Suprapubic skin (tissue), 4 donors: Measurements from ENCODE around the gene WDR6. TPM values are rescaled to one million over a fixed set of nuclear protein-coding genes. Genes with fewer than 3 reads are reported as not detected.

Experiments
- DNase-seq, 2 donors: peaks; one replicate each; pipeline ENCODE4 v3.0.0-alpha.2; 2019; ENCODE audit warnings: low spot score in 2 of 2
- H3K27ac ChIP-seq: fragments of 200-600 bp; sonication (generic); one replicate; pipeline ENCODE4 v1.5.1; 2019
- H3K27me3 ChIP-seq: fragments of 200-600 bp; sonication (generic); one replicate; pipeline ENCODE4 v1.5.1; 2019
- H3K36me3 ChIP-seq: fragments of 200-600 bp; sonication (generic); one replicate; pipeline ENCODE4 v1.5.1; 2019
- H3K4me1 ChIP-seq: fragments of 200-600 bp; sonication (generic); one replicate; pipeline ENCODE4 v1.5.1; 2019
- H3K4me3 ChIP-seq: fragments of 200-600 bp; sonication (generic); one replicate; pipeline ENCODE4 v1.5.1; 2019; ENCODE audit warnings: mild to moderate bottlenecking
- H3K9me3 ChIP-seq: fragments of 200-600 bp; sonication (generic); one replicate; pipeline ENCODE4 v1.5.1; 2019
- CTCF ChIP-seq, 2 donors: fragments of 200-600 bp in 1 of 2; fragments of 450-650 bp in 1 of 2; sonication (generic) in 1 of 2; IDR thresholded peaks; one replicate each; pipeline ENCODE4 v1.5.1; 2016 to 2019; ENCODE audit warnings: antibody characterized with exemption in 2 of 2, mild to moderate bottlenecking in 1 of 2, moderate library complexity in 1 of 2
- EP300 ChIP-seq: sonication (generic); formaldehyde crosslinking; IDR thresholded peaks from one replicate; pipeline ENCODE4 v1.6.1; 2017; ENCODE audit warnings: antibody characterized with exemption
- POLR2A ChIP-seq, 2 donors: fragments of 450-650 bp; IDR thresholded peaks; one replicate each; pipeline ENCODE4 v1.6.1; 2017; ENCODE audit warnings: antibody characterized with exemption in 2 of 2, mild to moderate bottlenecking in 2 of 2, moderate library complexity in 2 of 2
- POLR2AphosphoS5 ChIP-seq, 3 donors: sonication (generic); formaldehyde crosslinking; IDR thresholded peaks; one replicate each; pipeline ENCODE4 v1.6.1; 2017; ENCODE audit warnings: antibody characterized with exemption in 3 of 3
- WGBS: methylation state at CpG from one replicate; pipeline ENCODE4 v1.1.5; 2018; 5-methylcytosine and 5-hydroxymethylcytosine counted together
- total RNA-seq, 4 donors: library from RNA; depleted of rRNA; stranded (reverse); fragments of >200 nt; gene quantifications; one replicate each; pipeline ENCODE4 v1.1.0, GENCODE V29; 2016

The WDR6 gene
- total RNA-seq, 4 donors from 2014 or later, result 49.1 to 105 (median 55.5) TPM

- peaks cover 8% of the 10 kb centered on the region for H3K4me1 ChIP-seq
- H3K4me3 ChIP-seq, result no peak overlapping the region
- H3K27ac ChIP-seq, result no peak overlapping the region
- WGBS, result 95% methylated on average over 3 of the region's 3 CpGs
- H3K36me3 ChIP-seq, result peaks cover 91% of the 10 kb centered on the region
- no peaks in the 10 kb centered on the region for H3K27me3 ChIP-seq
- no peak for TF ChIP-seq CTCF (IDR thresholded peaks at IDR 0.05)
- no peak for TF ChIP-seq POLR2AphosphoS5 (IDR thresholded peaks at IDR 0.05)
- no peak for TF ChIP-seq EP300
- no peak for TF ChIP-seq POLR2A (IDR thresholded peaks at IDR 0.05)
- DNase-seq, result no peak
- H3K9me3 ChIP-seq, result no peaks in the 10 kb centered on the region
These were observed 27.7 kb upstream of the WDR6 start for GRCh38 chr3:48979451-48979850.

DNA sequence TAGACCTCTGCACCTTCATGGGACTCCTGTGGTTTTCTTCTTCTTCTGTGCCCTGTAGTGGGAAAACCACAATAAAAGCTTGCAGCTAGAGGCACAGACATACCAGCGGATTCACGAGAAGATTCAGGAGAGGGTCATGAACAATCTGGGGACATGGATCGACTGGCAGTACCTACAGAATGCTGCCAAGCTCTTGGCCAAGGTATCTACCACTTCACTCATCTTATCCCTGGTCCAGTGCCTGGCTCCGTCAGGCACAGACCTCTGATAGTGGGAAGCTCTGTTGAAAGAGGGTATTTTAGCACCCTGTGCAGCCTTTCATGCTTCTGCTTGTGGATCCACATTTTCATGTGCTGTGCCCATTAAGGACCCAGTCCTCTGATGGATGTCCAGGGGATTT lies 26.9 kb upstream of the WDR6 start:
- H3K4me1 ChIP-seq, result peaks cover 8% of the 10 kb centered on the region
- H3K27ac ChIP-seq, result no peak overlapping the region
- 98% methylated on average over 4 of the region's 4 CpGs for WGBS
- H3K9me3 ChIP-seq, result no peaks in the 10 kb centered on the region
- DNase-seq, result no peak
- peaks cover 91% of the 10 kb centered on the region for H3K36me3 ChIP-seq
- no peak overlapping the region for H3K4me3 ChIP-seq
- H3K27me3 ChIP-seq, result no peaks in the 10 kb centered on the region
- TF ChIP-seq POLR2AphosphoS5 (IDR thresholded peaks at IDR 0.05), result no peak
- no peak for TF ChIP-seq EP300
- no peak for TF ChIP-seq CTCF (IDR thresholded peaks at IDR 0.05)
- no peak for TF ChIP-seq POLR2A (IDR thresholded peaks at IDR 0.05)

- H3K4me1 ChIP-seq, result peaks cover 8% of the 10 kb centered on the region
- H3K27me3 ChIP-seq, result no peaks in the 10 kb centered on the region
- no peak for DNase-seq
- peaks cover 83% of the 10 kb centered on the region for H3K36me3 ChIP-seq
- no peaks in the 10 kb centered on the region for H3K9me3 ChIP-seq
- no peak overlapping the region for H3K27ac ChIP-seq
- TF ChIP-seq POLR2A (IDR thresholded peaks at IDR 0.05) (no peak), EP300 (no peak), CTCF (IDR thresholded peaks at IDR 0.05) (no peak), POLR2AphosphoS5 (IDR thresholded peaks at IDR 0.05) (no peak)
- H3K4me3 ChIP-seq, result no peak overlapping the region
These were observed 25.2 kb upstream of the WDR6 start for GRCh38 chr3:48982016-48982415.

- no peak overlapping the region for H3K4me3 ChIP-seq
- DNase-seq, result no peak
- H3K27ac ChIP-seq, result no peak overlapping the region
- TF ChIP-seq POLR2AphosphoS5 (IDR thresholded peaks at IDR 0.05) (no peak), POLR2A (IDR thresholded peaks at IDR 0.05) (no peak), CTCF (IDR thresholded peaks at IDR 0.05) (no peak), EP300 (no peak)
- H3K36me3 ChIP-seq, result peaks cover 76% of the 10 kb centered on the region
- no peaks in the 10 kb centered on the region for H3K27me3 ChIP-seq
- WGBS, result 82% methylated on average over 5 of the region's 5 CpGs
- H3K4me1 ChIP-seq, result peaks cover 5% of the 10 kb centered on the region
- H3K9me3 ChIP-seq, result no peaks in the 10 kb centered on the region
These were observed 24.5 kb upstream of the WDR6 start for GRCh38 chr3:48982686-48983085.

DNA sequence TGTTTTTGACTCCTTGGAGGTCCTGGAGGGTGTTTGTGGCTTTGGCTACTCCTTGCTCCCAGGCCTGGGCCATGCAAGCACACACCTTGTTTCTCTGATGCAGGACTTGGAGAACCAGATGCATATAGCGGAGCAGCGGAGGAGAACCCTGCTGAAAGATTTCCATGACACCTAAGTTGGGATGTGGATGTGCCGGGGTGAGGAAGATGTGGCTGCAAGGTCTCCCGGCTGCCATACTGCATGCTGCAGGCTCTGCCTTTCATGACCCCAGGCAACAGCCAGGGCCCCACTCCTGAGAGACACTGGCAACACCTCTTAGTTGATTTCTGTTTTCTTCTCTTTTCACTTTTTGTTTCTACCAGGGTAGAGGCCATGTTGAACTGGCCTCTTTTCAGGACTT lies 24.1 kb upstream of the WDR6 start:
- H3K27ac ChIP-seq, result no peak overlapping the region
- TF ChIP-seq EP300 (no peak), POLR2AphosphoS5 (IDR thresholded peaks at IDR 0.05) (no peak), CTCF (IDR thresholded peaks at IDR 0.05) (no peak), POLR2A (IDR thresholded peaks at IDR 0.05) (no peak)

More for the DNA sequence above, 24.1 kb upstream of the WDR6 start:
- WGBS, result 98% methylated on average over 4 of the region's 4 CpGs
- no peak for DNase-seq
- Histone ChIP-seq H3K36me3 (peaks cover 72% of the 10 kb centered on the region), H3K9me3 (no peaks in the 10 kb centered on the region), H3K27me3 (no peaks in the 10 kb centered on the region), H3K4me3 (no peak overlapping the region), H3K4me1 (peaks cover 4% of the 10 kb centered on the region)
